ENCODE measurements around the gene DLGAP1. TPM values are rescaled to one million over a fixed set of nuclear protein-coding genes. Genes with fewer than 3 reads are reported as not detected.

The DLGAP1 gene
- total RNA-seq, 1 donor from 2014 or later = 0.36 TPM

GRCh38 chr18:3879114-3879835 lies 575.8 kb downstream of the DLGAP1 start:
- no peak for DNase-seq (ENCODE audit: low spot score)
- no peaks in the 10 kb centered on the region for H3K36me3 Mint-ChIP-seq (ENCODE audit: low read depth)
- no peaks in the 10 kb centered on the region for H3K4me1 Mint-ChIP-seq (ENCODE audit: low read depth)
- peaks cover 11% of the 10 kb centered on the region for H3K27me3 Mint-ChIP-seq (ENCODE audit: insufficient read depth)
- no peak overlapping the region for H3K27ac Mint-ChIP-seq
- H3K4me3 Mint-ChIP-seq = no peak overlapping the region
- intact Hi-C loops (cut with micrococcal nuclease) = loop anchor here (10.0 kb wide), 2 partner anchors 174 to 594 kb away; no protein-coding TSS in a partner anchor
- no peaks in the 10 kb centered on the region for H3K9me3 Mint-ChIP-seq

- Mint-ChIP-seq H3K27ac (no peak overlapping the region), H3K4me1 (ENCODE audit: low read depth) (no peaks in the 10 kb centered on the region), H3K36me3 (ENCODE audit: low read depth) (no peaks in the 10 kb centered on the region), H3K27me3 (ENCODE audit: insufficient read depth) (peaks cover 18% of the 10 kb centered on the region), H3K4me3 (no peak overlapping the region), H3K9me3 (no peaks in the 10 kb centered on the region)
- intact Hi-C loops (cut with micrococcal nuclease) = loop anchor here (10.0 kb wide), 2 partner anchors 174 to 594 kb away; no protein-coding TSS in a partner anchor
- no peak for DNase-seq (ENCODE audit: low spot score)
Measured at GRCh38 chr18:3878401-3878800, 576.7 kb downstream of the DLGAP1 start.

- intact Hi-C loops (cut with micrococcal nuclease) = loop anchor here (10.0 kb wide), 2 partner anchors 173 to 593 kb away; no protein-coding TSS in a partner anchor
Measured at GRCh38 chr18:3877678-3878077, 577.4 kb downstream of the DLGAP1 start.

GRCh38 chr18:3875961-3876360 lies 579.1 kb downstream of the DLGAP1 start:
- no peaks in the 10 kb centered on the region for H3K9me3 Mint-ChIP-seq
- H3K4me1 Mint-ChIP-seq (ENCODE audit: low read depth) = no peaks in the 10 kb centered on the region
- no peak overlapping the region for H3K27ac Mint-ChIP-seq

More at GRCh38 chr18:3877678-3878077, 577.4 kb downstream of the DLGAP1 start:
- no peaks in the 10 kb centered on the region for H3K9me3 Mint-ChIP-seq
- H3K4me3 Mint-ChIP-seq = no peak overlapping the region
- H3K27ac Mint-ChIP-seq = no peak overlapping the region
- DNase-seq (ENCODE audit: low spot score) = no peak
- H3K4me1 Mint-ChIP-seq (ENCODE audit: low read depth) = no peaks in the 10 kb centered on the region
- H3K36me3 Mint-ChIP-seq (ENCODE audit: low read depth) = no peaks in the 10 kb centered on the region
- H3K27me3 Mint-ChIP-seq (ENCODE audit: insufficient read depth) = peaks cover 22% of the 10 kb centered on the region

GRCh38 chr18:3875376-3875775 lies 579.7 kb downstream of the DLGAP1 start:
- Mint-ChIP-seq H3K27me3 (ENCODE audit: insufficient read depth) (peaks cover 29% of the 10 kb centered on the region), H3K4me3 (no peak overlapping the region), H3K27ac (no peak overlapping the region), H3K4me1 (ENCODE audit: low read depth) (no peaks in the 10 kb centered on the region), H3K9me3 (no peaks in the 10 kb centered on the region), H3K36me3 (ENCODE audit: low read depth) (no peaks in the 10 kb centered on the region)
- DNase-seq (ENCODE audit: low spot score) = no peak
- intact Hi-C loops (cut with micrococcal nuclease) = loop anchor here (10.0 kb wide), 2 partner anchors 171 to 591 kb away; no protein-coding TSS in a partner anchor

More at GRCh38 chr18:3875961-3876360, 579.1 kb downstream of the DLGAP1 start:
- intact Hi-C loops (cut with micrococcal nuclease) = loop anchor here (10.0 kb wide), 2 partner anchors 171 to 591 kb away; no protein-coding TSS in a partner anchor
- Mint-ChIP-seq H3K4me3 (no peak overlapping the region), H3K27me3 (ENCODE audit: insufficient read depth) (peaks cover 27% of the 10 kb centered on the region), H3K36me3 (ENCODE audit: low read depth) (no peaks in the 10 kb centered on the region)
- DNase-seq (ENCODE audit: low spot score) = no peak

- peaks cover 30% of the 10 kb centered on the region for H3K27me3 Mint-ChIP-seq (ENCODE audit: insufficient read depth)
- H3K9me3 Mint-ChIP-seq = no peaks in the 10 kb centered on the region
- H3K4me1 Mint-ChIP-seq (ENCODE audit: low read depth) = no peaks in the 10 kb centered on the region
- H3K36me3 Mint-ChIP-seq (ENCODE audit: low read depth) = no peaks in the 10 kb centered on the region
- intact Hi-C loops (cut with micrococcal nuclease) = loop anchor here (10.0 kb wide), 2 partner anchors 170 to 590 kb away; no protein-coding TSS in a partner anchor
- no peak overlapping the region for H3K4me3 Mint-ChIP-seq
- H3K27ac Mint-ChIP-seq = no peak overlapping the region
- no peak for DNase-seq (ENCODE audit: low spot score)
Measured at GRCh38 chr18:3874581-3874980, 580.5 kb downstream of the DLGAP1 start.

GRCh38 chr18:3874125-3874524 lies 581.0 kb downstream of the DLGAP1 start:
- Mint-ChIP-seq H3K9me3 (no peaks in the 10 kb centered on the region), H3K27me3 (ENCODE audit: insufficient read depth) (peaks cover 31% of the 10 kb centered on the region), H3K36me3 (ENCODE audit: low read depth) (no peaks in the 10 kb centered on the region), H3K4me1 (ENCODE audit: low read depth) (no peaks in the 10 kb centered on the region), H3K4me3 (no peak overlapping the region), H3K27ac (no peak overlapping the region)
- intact Hi-C loops (cut with micrococcal nuclease) = loop anchor here (10.0 kb wide), 2 partner anchors 169 to 589 kb away; no protein-coding TSS in a partner anchor
- DNase-seq (ENCODE audit: low spot score) = no peak

GRCh38 chr18:3873698-3874097 lies 581.4 kb downstream of the DLGAP1 start:
- Mint-ChIP-seq H3K27ac (no peak overlapping the region), H3K27me3 (ENCODE audit: insufficient read depth) (peaks cover 31% of the 10 kb centered on the region), H3K4me1 (ENCODE audit: low read depth) (no peaks in the 10 kb centered on the region), H3K9me3 (no peaks in the 10 kb centered on the region), H3K4me3 (no peak overlapping the region), H3K36me3 (ENCODE audit: low read depth) (no peaks in the 10 kb centered on the region)
- no peak for DNase-seq (ENCODE audit: low spot score)
- intact Hi-C loops (cut with micrococcal nuclease) = loop anchor here (10.0 kb wide), 2 partner anchors 169 to 589 kb away; no protein-coding TSS in a partner anchor

GRCh38 chr18:3873211-3873610 lies 581.9 kb downstream of the DLGAP1 start:
- Mint-ChIP-seq H3K9me3 (no peaks in the 10 kb centered on the region), H3K4me3 (no peak overlapping the region), H3K4me1 (ENCODE audit: low read depth) (no peaks in the 10 kb centered on the region), H3K36me3 (ENCODE audit: low read depth) (no peaks in the 10 kb centered on the region), H3K27me3 (ENCODE audit: insufficient read depth) (peaks cover 33% of the 10 kb centered on the region), H3K27ac (no peak overlapping the region)
- intact Hi-C loops (cut with micrococcal nuclease) = loop anchor here (10.0 kb wide), 2 partner anchors 168 to 588 kb away; no protein-coding TSS in a partner anchor
- no peak for DNase-seq (ENCODE audit: low spot score)

- Mint-ChIP-seq H3K9me3 (no peaks in the 10 kb centered on the region), H3K4me1 (ENCODE audit: low read depth) (no peaks in the 10 kb centered on the region), H3K36me3 (ENCODE audit: low read depth) (no peaks in the 10 kb centered on the region), H3K27ac (no peak overlapping the region), H3K27me3 (ENCODE audit: insufficient read depth) (peaks cover 33% of the 10 kb centered on the region), H3K4me3 (no peak overlapping the region)
- intact Hi-C loops (cut with micrococcal nuclease) = loop anchor here (10.0 kb wide), 2 partner anchors 168 to 588 kb away; no protein-coding TSS in a partner anchor
- DNase-seq (ENCODE audit: low spot score) = no peak
Measured at GRCh38 chr18:3872641-3873040, 582.5 kb downstream of the DLGAP1 start.

GRCh38 chr18:3871687-3872086 lies 583.4 kb downstream of the DLGAP1 start:
- no peak for DNase-seq (ENCODE audit: low spot score)
- H3K4me1 Mint-ChIP-seq (ENCODE audit: low read depth) = no peaks in the 10 kb centered on the region
- intact Hi-C loops (cut with micrococcal nuclease) = loop anchor here (10.0 kb wide), 2 partner anchors 167 to 587 kb away; no protein-coding TSS in a partner anchor
- no peaks in the 10 kb centered on the region for H3K9me3 Mint-ChIP-seq
- H3K27me3 Mint-ChIP-seq (ENCODE audit: insufficient read depth) = peaks cover 33% of the 10 kb centered on the region
- H3K4me3 Mint-ChIP-seq = no peak overlapping the region
- no peak overlapping the region for H3K27ac Mint-ChIP-seq
- H3K36me3 Mint-ChIP-seq (ENCODE audit: low read depth) = no peaks in the 10 kb centered on the region

- intact Hi-C loops (cut with micrococcal nuclease) = loop anchor here (10.0 kb wide), 2 partner anchors 166 to 586 kb away; no protein-coding TSS in a partner anchor
- Mint-ChIP-seq H3K4me3 (no peak overlapping the region), H3K27me3 (ENCODE audit: insufficient read depth) (peaks cover 29% of the 10 kb centered on the region), H3K4me1 (ENCODE audit: low read depth) (no peaks in the 10 kb centered on the region), H3K9me3 (no peaks in the 10 kb centered on the region), H3K36me3 (ENCODE audit: low read depth) (no peaks in the 10 kb centered on the region), H3K27ac (no peak overlapping the region)
- DNase-seq (ENCODE audit: low spot score) = no peak
Measured at GRCh38 chr18:3870914-3871313, 584.2 kb downstream of the DLGAP1 start.

GRCh38 chr18:3869848-3870247 lies 585.3 kb downstream of the DLGAP1 start:
- Mint-ChIP-seq H3K4me1 (ENCODE audit: low read depth) (no peaks in the 10 kb centered on the region), H3K27ac (no peak overlapping the region), H3K4me3 (no peak overlapping the region), H3K27me3 (ENCODE audit: insufficient read depth) (peaks cover 25% of the 10 kb centered on the region), H3K9me3 (no peaks in the 10 kb centered on the region), H3K36me3 (ENCODE audit: low read depth) (no peaks in the 10 kb centered on the region)
- DNase-seq (ENCODE audit: low spot score) = no peak
- intact Hi-C loops (cut with micrococcal nuclease) = loop anchor here (10.0 kb wide), 2 partner anchors 165 to 585 kb away; no protein-coding TSS in a partner anchor

Data from activated T-helper 1 cell treated with anti-CD3 and anti-CD28 coated beads, Interleukin-12 subunit alpha, Interleukin-12 subunit beta, Interleukin-2, Interleukin-4 antibody, amounts not matched to agents 30 ng/mL and 10 ng/mL and 1 ng/mL, durations not matched to agents 14 hours and 24 hours and 36 hours (primary cell).